Endothelial cell (in vitro differentiated cells): ENCODE results near the gene BCL2. TPM values are rescaled to one million over a fixed set of nuclear protein-coding genes. Genes with fewer than 3 reads are reported as not detected.

Experiments
- DNase-seq: peaks from one replicate; pipeline ENCODE4 v3.0.0; 2021; ENCODE audit warnings: low spot score
- H3K27ac Mint-ChIP-seq: one replicate; pipeline ENCODE4 v1.8.0; 2021; ENCODE audit warnings: mixed read lengths, inconsistent platforms; ENCODE audit not compliant: unreplicated experiment
- H3K27me3 Mint-ChIP-seq: one replicate; pipeline ENCODE4 v1.8.0; 2021; ENCODE audit warnings: mild to moderate bottlenecking, moderate library complexity, mixed read lengths, inconsistent platforms; ENCODE audit not compliant: unreplicated experiment
- H3K36me3 Mint-ChIP-seq: one replicate; pipeline ENCODE4 v1.8.0; 2021; ENCODE audit warnings: mild to moderate bottlenecking, low read depth, mixed read lengths, inconsistent platforms; ENCODE audit not compliant: unreplicated experiment
- H3K4me1 Mint-ChIP-seq: one replicate; pipeline ENCODE4 v1.8.0; 2021; ENCODE audit warnings: mild to moderate bottlenecking, mixed read lengths, inconsistent platforms; ENCODE audit not compliant: unreplicated experiment
- H3K4me3 Mint-ChIP-seq: one replicate; pipeline ENCODE4 v1.8.0; 2021; ENCODE audit warnings: mild to moderate bottlenecking, mixed read lengths, inconsistent platforms; ENCODE audit not compliant: unreplicated experiment
- H3K9me3 Mint-ChIP-seq: one replicate; pipeline ENCODE4 v1.8.0; 2021; ENCODE audit warnings: mixed read lengths, inconsistent platforms; ENCODE audit not compliant: unreplicated experiment
- CTCF ChIP-seq: fragments of 200-600 bp; sonication (generic); IDR thresholded peaks from one replicate; pipeline ENCODE4 v1.5.0; 2021; ENCODE audit warnings: antibody characterized with exemption; ENCODE audit not compliant: unreplicated experiment
- total RNA-seq: library from RNA; stranded (reverse); fragmentation: NEBNext Ultra II Directional; extraction: Animal tissue kit (Norgen Biotek cat#: 25700); gene quantifications from one replicate; pipeline ENCODE4 v1.2.1, GENCODE V29; 2021; ENCODE audit not compliant: unreplicated experiment

BCL2 gene
- total RNA-seq, 1 donor from 2014 or later: 9.2 TPM

- H3K27ac Mint-ChIP-seq: no peak overlapping the region
- peaks cover 5% of the 10 kb centered on the region for H3K4me1 Mint-ChIP-seq
- peaks cover 20% of the 10 kb centered on the region for H3K36me3 Mint-ChIP-seq
- DNase-seq: no peak
- no peak overlapping the region for H3K4me3 Mint-ChIP-seq
- TF ChIP-seq CTCF: no peak
- H3K9me3 Mint-ChIP-seq: no peaks in the 10 kb centered on the region
- no peaks in the 10 kb centered on the region for H3K27me3 Mint-ChIP-seq
Measured at GRCh38 chr18:63348508-63349136, 29.1 kb upstream of the BCL2 start.

- no peaks in the 10 kb centered on the region for H3K27me3 Mint-ChIP-seq
- H3K4me1 Mint-ChIP-seq: peaks cover 5% of the 10 kb centered on the region
- H3K4me3 Mint-ChIP-seq: no peak overlapping the region
- DNase-seq: no peak
- H3K27ac Mint-ChIP-seq: no peak overlapping the region
- H3K36me3 Mint-ChIP-seq: peaks cover 20% of the 10 kb centered on the region
- H3K9me3 Mint-ChIP-seq: no peaks in the 10 kb centered on the region
- TF ChIP-seq CTCF: no peak
Measured at GRCh38 chr18:63346480-63347183, 27.1 kb upstream of the BCL2 start.

GRCh38 chr18:63346031-63346430 lies 26.5 kb upstream of the BCL2 start:
- TF ChIP-seq CTCF: no peak
- Mint-ChIP-seq H3K4me1 (peaks cover 5% of the 10 kb centered on the region), H3K9me3 (no peaks in the 10 kb centered on the region)

GRCh38 chr18:63344918-63345317 lies 25.3 kb upstream of the BCL2 start:
- Mint-ChIP-seq H3K9me3 (no peaks in the 10 kb centered on the region), H3K36me3 (peaks cover 20% of the 10 kb centered on the region), H3K27ac (no peak overlapping the region), H3K4me1 (peaks cover 5% of the 10 kb centered on the region), H3K27me3 (no peaks in the 10 kb centered on the region), H3K4me3 (no peak overlapping the region)
- TF ChIP-seq CTCF: no peak
- DNase-seq: no peak

More at GRCh38 chr18:63346031-63346430, 26.5 kb upstream of the BCL2 start:
- no peak for DNase-seq
- H3K27ac Mint-ChIP-seq: no peak overlapping the region
- H3K27me3 Mint-ChIP-seq: no peaks in the 10 kb centered on the region
- peaks cover 20% of the 10 kb centered on the region for H3K36me3 Mint-ChIP-seq
- H3K4me3 Mint-ChIP-seq: no peak overlapping the region

GRCh38 chr18:63344263-63344662 lies 24.7 kb upstream of the BCL2 start:
- H3K9me3 Mint-ChIP-seq: no peaks in the 10 kb centered on the region
- no peak for DNase-seq
- peaks cover 20% of the 10 kb centered on the region for H3K36me3 Mint-ChIP-seq
- TF ChIP-seq CTCF: no peak
- no peak overlapping the region for H3K4me3 Mint-ChIP-seq
- peaks cover 5% of the 10 kb centered on the region for H3K4me1 Mint-ChIP-seq
- no peaks in the 10 kb centered on the region for H3K27me3 Mint-ChIP-seq
- no peak overlapping the region for H3K27ac Mint-ChIP-seq
